Measurements from ENCODE around the gene PTPN4. TPM values are rescaled to one million over a fixed set of nuclear protein-coding genes. Genes with fewer than 3 reads are reported as not detected.
"Not testable (repeated sequence)": the region's sequence is repeated elsewhere in the genome, so short reads cannot be mapped to it uniquely, and the experiment has no call there.

The PTPN4 gene
- total RNA-seq, 1 experiment from 2014 or later = 44.5 TPM

DNA sequence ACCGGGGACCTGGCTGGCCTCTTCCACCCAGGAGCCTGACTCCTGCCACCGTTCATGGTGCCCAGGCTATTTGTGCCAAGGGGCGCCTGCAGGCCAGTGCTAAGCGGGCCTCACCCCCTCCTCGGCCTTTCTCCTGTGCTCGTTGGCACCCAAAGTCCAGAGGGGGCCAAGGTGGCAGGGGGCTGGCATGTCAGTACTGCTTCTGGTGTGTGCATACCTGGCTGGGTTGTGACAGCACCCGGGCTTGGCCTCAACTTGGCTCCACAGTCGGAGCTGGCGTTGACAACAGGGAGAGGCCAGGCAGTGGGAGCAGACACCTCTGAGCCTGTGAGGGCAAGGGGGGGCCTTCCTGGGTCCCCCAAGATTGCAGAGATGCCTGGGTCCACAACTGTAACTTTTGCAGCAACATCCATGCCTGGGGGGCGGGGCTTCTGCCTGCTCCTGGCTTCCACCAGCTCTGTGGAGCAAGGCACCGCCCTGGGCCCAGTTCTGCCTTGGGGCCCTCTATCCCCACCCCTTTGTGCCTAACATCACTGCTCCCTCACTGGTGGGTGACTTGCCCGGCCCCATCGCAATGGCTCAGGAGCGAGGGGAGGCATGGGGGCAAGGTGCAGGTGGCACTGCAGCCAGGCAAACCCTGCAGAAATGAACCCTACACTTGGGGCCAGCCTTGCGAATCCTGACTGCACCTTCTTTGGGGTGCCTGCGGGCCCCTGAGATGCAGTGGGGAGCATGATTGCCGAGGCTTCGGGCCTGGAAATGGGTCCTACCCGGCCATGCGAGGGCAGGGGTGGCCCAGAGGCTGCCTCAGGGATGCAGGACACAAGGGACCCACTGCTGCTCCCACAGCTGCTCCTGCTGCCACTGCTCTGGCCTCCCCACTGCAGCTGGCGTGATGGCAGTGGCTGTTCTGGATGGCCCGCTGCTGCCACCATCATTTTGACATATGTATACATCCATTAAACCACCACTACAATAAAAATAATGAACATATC is 35.9 kb downstream of the PTPN4 start:
- intact Hi-C loops (cut with micrococcal nuclease) = no loop called here
- TF ChIP-seq EZH2 (IDR thresholded peaks at IDR 0.05; ENCODE audit: low read length, unreplicated experiment) = no peak
- TF ChIP-seq, protein P1, sequence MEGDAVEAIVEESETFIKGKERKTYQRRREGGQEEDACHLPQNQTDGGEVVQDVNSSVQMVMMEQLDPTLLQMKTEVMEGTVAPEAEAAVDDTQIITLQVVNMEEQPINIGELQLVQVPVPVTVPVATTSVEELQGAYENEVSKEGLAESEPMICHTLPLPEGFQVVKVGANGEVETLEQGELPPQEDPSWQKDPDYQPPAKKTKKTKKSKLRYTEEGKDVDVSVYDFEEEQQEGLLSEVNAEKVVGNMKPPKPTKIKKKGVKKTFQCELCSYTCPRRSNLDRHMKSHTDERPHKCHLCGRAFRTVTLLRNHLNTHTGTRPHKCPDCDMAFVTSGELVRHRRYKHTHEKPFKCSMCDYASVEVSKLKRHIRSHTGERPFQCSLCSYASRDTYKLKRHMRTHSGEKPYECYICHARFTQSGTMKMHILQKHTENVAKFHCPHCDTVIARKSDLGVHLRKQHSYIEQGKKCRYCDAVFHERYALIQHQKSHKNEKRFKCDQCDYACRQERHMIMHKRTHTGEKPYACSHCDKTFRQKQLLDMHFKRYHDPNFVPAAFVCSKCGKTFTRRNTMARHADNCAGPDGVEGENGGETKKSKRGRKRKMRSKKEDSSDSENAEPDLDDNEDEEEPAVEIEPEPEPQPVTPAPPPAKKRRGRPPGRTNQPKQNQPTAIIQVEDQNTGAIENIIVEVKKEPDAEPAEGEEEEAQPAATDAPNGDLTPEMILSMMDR (conservative IDR thresholded peaks at IDR 0.05; ENCODE audit: low read depth, low read length) = no peak
- no peak for TF ChIP-seq EZH2phosphoT487 (IDR thresholded peaks at IDR 0.05; ENCODE audit: borderline replicate concordance, low read length)
- Histone ChIP-seq H2AFZ (ENCODE audit: low read length) (no peak overlapping the region), H4K20me1 (ENCODE audit: low read length) (peaks cover 5% of the 10 kb centered on the region; the same call in 1 of the 2 replicates), H3K27ac (ENCODE audit: low read length) (no peak overlapping the region), H3K9me2 (replicated peaks; ENCODE audit: low read length) (no peaks in the 10 kb centered on the region), H3K27me3 (ENCODE audit: low read length) (no peaks in the 10 kb centered on the region), H3K9ac (ENCODE audit: low read length) (no peak overlapping the region), H3K4me2 (ENCODE audit: low read length) (no peak overlapping the region), H3K79me2 (ENCODE audit: low read length) (peaks cover 91% of the 10 kb centered on the region), H3K4me3 (ENCODE audit: low read length) (no peak overlapping the region), H3K36me3 (ENCODE audit: low read depth, low read length) (peaks cover 30% of the 10 kb centered on the region), H3K9me3 (ENCODE audit: low read length) (no peaks in the 10 kb centered on the region), H3F3A (ENCODE audit: low read length, unreplicated experiment) (no peaks in the 10 kb centered on the region), H3K4me1 (ENCODE audit: insufficient read depth, low read length) (no peaks in the 10 kb centered on the region)
- no TSS peak for BruUV-seq (replicated peaks)
- ChIA-PET POLR2A (ENCODE audit: unreplicated experiment) (no interaction called here), CTCF (no interaction called here)
- DNase-seq (no peak), ATAC-seq (no peak)

DNA sequence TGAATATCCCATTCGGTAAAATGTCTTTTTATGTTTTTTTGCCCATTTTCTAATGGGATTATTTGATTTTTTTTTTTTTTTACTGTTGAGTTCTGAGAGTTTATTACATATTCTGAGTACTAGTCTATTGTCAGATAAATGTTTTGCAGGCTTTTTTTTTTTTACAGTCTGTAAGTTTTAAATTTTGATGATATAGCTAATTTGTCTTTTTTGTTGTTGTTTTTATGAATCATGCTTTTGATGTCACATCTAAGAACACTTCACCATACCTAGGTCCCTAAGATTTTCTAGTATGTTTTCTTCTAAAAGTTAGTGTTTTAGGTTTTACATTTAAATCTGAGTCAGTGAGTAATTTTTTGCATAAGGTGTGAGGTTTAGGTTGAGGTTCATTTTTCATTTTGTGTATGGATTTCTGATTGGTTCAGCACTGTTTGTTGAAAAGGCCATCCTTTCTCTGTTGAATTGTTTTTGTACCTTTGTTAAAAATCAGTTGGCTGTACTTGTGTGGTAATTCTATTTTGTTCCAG is 40.7 kb downstream of the PTPN4 start:
- ATAC-seq = no peak
- Histone ChIP-seq H3K4me1 (ENCODE audit: insufficient read depth, low read length) (no peaks in the 10 kb centered on the region), H3F3A (ENCODE audit: low read length, unreplicated experiment) (no peaks in the 10 kb centered on the region), H3K9me2 (replicated peaks; ENCODE audit: low read length) (no peaks in the 10 kb centered on the region), H4K20me1 (ENCODE audit: low read length) (no peaks in the 10 kb centered on the region), H3K9ac (ENCODE audit: low read length) (no peak overlapping the region), H3K79me2 (ENCODE audit: low read length) (peaks cover 94% of the 10 kb centered on the region), H2AFZ (ENCODE audit: low read length) (no peak overlapping the region), H3K4me3 (ENCODE audit: low read length) (no peak overlapping the region), H3K4me2 (ENCODE audit: low read length) (no peak overlapping the region), H3K9me3 (ENCODE audit: low read length) (no peaks in the 10 kb centered on the region), H3K27ac (ENCODE audit: low read length) (no peak overlapping the region), H3K36me3 (ENCODE audit: low read depth, low read length) (no peaks in the 10 kb centered on the region), H3K27me3 (ENCODE audit: low read length) (no peaks in the 10 kb centered on the region)
- CTCF ChIA-PET = no interaction called here
- POLR2A ChIA-PET (ENCODE audit: unreplicated experiment) = no interaction called here
- no TSS peak for BruUV-seq (replicated peaks)
- no peak for DNase-seq
- intact Hi-C loops (cut with micrococcal nuclease) = no loop called here
- TF ChIP-seq EZH2phosphoT487 (IDR thresholded peaks at IDR 0.05; ENCODE audit: borderline replicate concordance, low read length) (no peak), EZH2 (IDR thresholded peaks at IDR 0.05; ENCODE audit: low read length, unreplicated experiment) (no peak)
- TF ChIP-seq, protein P1 (conservative IDR thresholded peaks at IDR 0.05; ENCODE audit: low read depth, low read length) = no peak

DNA sequence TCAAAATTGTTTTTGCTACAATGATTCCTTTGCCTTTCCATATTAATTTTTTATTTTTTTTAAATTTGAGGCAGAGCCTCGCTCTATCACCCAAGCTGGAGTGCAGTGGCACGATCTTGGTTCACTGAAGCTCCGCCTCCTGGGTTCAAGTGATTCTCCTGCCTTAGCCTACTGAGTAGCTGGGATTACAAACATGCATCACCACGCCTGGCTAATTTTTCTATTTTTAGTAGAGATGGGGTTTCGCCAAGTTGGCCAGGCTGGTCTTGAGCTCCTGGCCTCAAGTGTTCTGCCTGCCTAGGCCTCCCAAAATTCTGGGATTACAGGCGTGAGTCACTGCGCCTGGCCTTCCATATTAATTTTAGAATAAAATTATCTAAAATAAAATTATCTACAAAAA is 41.3 kb downstream of the PTPN4 start:
- POLR2A ChIA-PET (ENCODE audit: unreplicated experiment) = no interaction called here
- ATAC-seq (no peak), DNase-seq (no peak)
- Histone ChIP-seq H3K4me2 (ENCODE audit: low read length) (no peak overlapping the region), H3K9me2 (replicated peaks; ENCODE audit: low read length) (no peaks in the 10 kb centered on the region), H3K9me3 (ENCODE audit: low read length) (no peaks in the 10 kb centered on the region), H3K4me1 (ENCODE audit: insufficient read depth, low read length) (no peaks in the 10 kb centered on the region), H2AFZ (ENCODE audit: low read length) (no peak overlapping the region), H3K36me3 (ENCODE audit: low read depth, low read length) (no peaks in the 10 kb centered on the region), H3K27me3 (ENCODE audit: low read length) (no peaks in the 10 kb centered on the region), H3K79me2 (ENCODE audit: low read length) (peaks cover 88% of the 10 kb centered on the region), H3K4me3 (ENCODE audit: low read length) (no peak overlapping the region), H3K9ac (ENCODE audit: low read length) (no peak overlapping the region), H3K27ac (ENCODE audit: low read length) (no peak overlapping the region), H3F3A (ENCODE audit: low read length, unreplicated experiment) (no peaks in the 10 kb centered on the region), H4K20me1 (ENCODE audit: low read length) (no peaks in the 10 kb centered on the region)
- intact Hi-C loops (cut with micrococcal nuclease) = no loop called here
- TF ChIP-seq EZH2 (IDR thresholded peaks at IDR 0.05; ENCODE audit: low read length, unreplicated experiment) = no peak
- CTCF ChIA-PET = no interaction called here
- no TSS peak for BruUV-seq (replicated peaks)

DNA sequence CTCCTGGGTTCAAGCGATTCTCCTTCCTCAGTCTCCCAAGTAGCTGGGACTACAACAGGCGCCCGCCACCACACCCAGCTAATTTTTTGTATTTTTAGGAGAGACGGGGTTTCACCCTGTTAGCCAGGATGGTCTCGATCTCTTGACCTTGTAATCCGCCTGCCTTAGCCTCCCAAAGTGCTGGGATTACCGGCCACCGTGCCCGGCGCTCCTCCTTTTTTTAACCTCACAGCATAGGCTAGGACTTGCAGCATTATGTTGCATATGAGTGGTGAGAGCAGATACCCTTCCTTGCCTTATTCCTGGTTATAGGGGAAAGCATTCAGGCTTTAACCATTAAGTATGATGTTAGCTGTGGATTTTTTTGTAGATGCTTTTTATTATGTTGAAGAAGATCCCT is 42.3 kb downstream of the PTPN4 start:
- BruUV-seq (replicated peaks); CTCF ChIA-PET: not testable (repeated sequence)

More for the DNA sequence above, 42.3 kb downstream of the PTPN4 start:
- H4K20me1 ChIP-seq (ENCODE audit: low read length); H3K27me3 ChIP-seq (ENCODE audit: low read length); H3K4me2 ChIP-seq (ENCODE audit: low read length); H3K9me2 ChIP-seq (replicated peaks; ENCODE audit: low read length); intact Hi-C loops (cut with micrococcal nuclease); POLR2A ChIA-PET (ENCODE audit: unreplicated experiment); H2AFZ ChIP-seq (ENCODE audit: low read length); H3K4me1 ChIP-seq (ENCODE audit: insufficient read depth, low read length); DNase-seq; H3K9me3 ChIP-seq (ENCODE audit: low read length); H3F3A ChIP-seq (ENCODE audit: low read length, unreplicated experiment); H3K36me3 ChIP-seq (ENCODE audit: low read depth, low read length); H3K27ac ChIP-seq (ENCODE audit: low read length); ATAC-seq; H3K4me3 ChIP-seq (ENCODE audit: low read length); H3K9ac ChIP-seq (ENCODE audit: low read length): not testable (repeated sequence)
- peaks cover 79% of the 10 kb centered on the region for H3K79me2 ChIP-seq (ENCODE audit: low read length)
